ENCODE data around the gene ACTR3. TPM values are rescaled to one million over a fixed set of nuclear protein-coding genes. Genes with fewer than 3 reads are reported as not detected.

ACTR3 gene
- total and polyA plus RNA-seq, 4 donors = 34.4 to 99.6 (median 51.8) TPM

DNA sequence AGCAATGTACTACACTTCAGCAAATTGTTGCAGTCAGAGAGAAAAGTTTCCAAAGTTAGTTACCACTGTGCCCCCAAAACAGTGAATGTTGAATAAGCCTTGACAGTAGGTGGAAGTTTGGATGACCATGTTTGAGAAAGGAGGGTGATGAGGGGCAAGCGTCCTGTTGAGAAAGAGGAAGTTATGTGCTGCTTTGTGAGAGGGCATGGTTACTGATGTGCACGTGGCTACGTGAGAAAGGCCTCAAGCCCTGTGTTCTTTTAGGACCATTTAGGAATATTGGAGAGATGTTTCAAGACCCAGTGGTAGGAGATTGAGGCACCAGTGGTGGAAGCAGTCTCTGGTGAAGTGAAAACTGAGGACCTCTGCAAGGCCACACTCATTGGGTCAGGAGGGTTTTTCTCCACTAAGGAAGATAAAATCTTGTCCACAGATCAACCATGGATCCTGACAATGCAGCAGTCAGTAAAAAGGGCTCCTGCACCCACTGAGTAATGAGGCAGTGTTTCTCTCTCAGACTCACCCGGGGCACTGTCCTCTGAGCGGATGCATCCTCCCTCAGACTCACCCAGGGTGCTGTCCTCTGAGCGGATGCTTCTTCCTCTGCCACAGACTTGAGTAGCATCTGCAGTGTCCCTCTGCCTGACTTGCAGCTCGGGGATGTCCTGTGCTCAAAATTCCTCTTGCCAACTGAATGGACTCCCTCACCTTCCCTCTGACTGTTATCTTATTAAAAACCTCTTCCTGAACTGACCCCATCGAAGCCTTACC lies 34.7 kb upstream of the ACTR3 start (continued):
- TF ChIP-seq CTCF (IDR thresholded peaks at IDR 0.05; ENCODE audit: low read depth, low read length, missing input control) = no peak
- TF ChIP-seq HNF4G (IDR thresholded peaks at IDR 0.05) = no peak
- TF ChIP-seq NR2F2 (IDR thresholded peaks at IDR 0.05) = no peak

- Histone ChIP-seq H3K9ac (ENCODE audit: low read depth in 1 of 2, low read length in 2 of 2) (no peak overlapping the region), H3K27me3 (ENCODE audit: control insufficient read depth in 4 of 4, insufficient read depth in 4 of 4, low read length in 3 of 4) (no peaks in the 10 kb centered on the region), H3K9me3 (ENCODE audit: control insufficient read depth in 4 of 4, low read length in 3 of 4) (no peaks in the 10 kb centered on the region), H3K4me1 (ENCODE audit: control insufficient read depth in 4 of 4, insufficient read depth in 4 of 4, low read length in 3 of 4) (no peaks in the 10 kb centered on the region), H3K4me3 (ENCODE audit: low read depth in 1 of 3, low read length in 3 of 3) (no peak overlapping the region), H3K27ac (ENCODE audit: low read depth in 1 of 2, low read length in 2 of 2) (no peak overlapping the region), H3K36me3 (ENCODE audit: control insufficient read depth in 4 of 4, insufficient read depth in 3 of 4, low read depth in 1 of 4, low read length in 3 of 4) (no peaks in the 10 kb centered on the region)
- TF ChIP-seq, protein P1, sequence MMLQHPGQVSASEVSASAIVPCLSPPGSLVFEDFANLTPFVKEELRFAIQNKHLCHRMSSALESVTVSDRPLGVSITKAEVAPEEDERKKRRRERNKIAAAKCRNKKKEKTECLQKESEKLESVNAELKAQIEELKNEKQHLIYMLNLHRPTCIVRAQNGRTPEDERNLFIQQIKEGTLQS (IDR thresholded peaks at IDR 0.05) = no peak
- TF ChIP-seq, protein P2, sequence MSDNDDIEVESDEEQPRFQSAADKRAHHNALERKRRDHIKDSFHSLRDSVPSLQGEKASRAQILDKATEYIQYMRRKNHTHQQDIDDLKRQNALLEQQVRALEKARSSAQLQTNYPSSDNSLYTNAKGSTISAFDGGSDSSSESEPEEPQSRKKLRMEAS (IDR thresholded peaks at IDR 0.05) = no peak
- TF ChIP-seq, protein P3, sequence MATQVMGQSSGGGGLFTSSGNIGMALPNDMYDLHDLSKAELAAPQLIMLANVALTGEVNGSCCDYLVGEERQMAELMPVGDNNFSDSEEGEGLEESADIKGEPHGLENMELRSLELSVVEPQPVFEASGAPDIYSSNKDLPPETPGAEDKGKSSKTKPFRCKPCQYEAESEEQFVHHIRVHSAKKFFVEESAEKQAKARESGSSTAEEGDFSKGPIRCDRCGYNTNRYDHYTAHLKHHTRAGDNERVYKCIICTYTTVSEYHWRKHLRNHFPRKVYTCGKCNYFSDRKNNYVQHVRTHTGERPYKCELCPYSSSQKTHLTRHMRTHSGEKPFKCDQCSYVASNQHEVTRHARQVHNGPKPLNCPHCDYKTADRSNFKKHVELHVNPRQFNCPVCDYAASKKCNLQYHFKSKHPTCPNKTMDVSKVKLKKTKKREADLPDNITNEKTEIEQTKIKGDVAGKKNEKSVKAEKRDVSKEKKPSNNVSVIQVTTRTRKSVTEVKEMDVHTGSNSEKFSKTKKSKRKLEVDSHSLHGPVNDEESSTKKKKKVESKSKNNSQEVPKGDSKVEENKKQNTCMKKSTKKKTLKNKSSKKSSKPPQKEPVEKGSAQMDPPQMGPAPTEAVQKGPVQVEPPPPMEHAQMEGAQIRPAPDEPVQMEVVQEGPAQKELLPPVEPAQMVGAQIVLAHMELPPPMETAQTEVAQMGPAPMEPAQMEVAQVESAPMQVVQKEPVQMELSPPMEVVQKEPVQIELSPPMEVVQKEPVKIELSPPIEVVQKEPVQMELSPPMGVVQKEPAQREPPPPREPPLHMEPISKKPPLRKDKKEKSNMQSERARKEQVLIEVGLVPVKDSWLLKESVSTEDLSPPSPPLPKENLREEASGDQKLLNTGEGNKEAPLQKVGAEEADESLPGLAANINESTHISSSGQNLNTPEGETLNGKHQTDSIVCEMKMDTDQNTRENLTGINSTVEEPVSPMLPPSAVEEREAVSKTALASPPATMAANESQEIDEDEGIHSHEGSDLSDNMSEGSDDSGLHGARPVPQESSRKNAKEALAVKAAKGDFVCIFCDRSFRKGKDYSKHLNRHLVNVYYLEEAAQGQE (IDR thresholded peaks at IDR 0.05) = no peak
- no peak for TF ChIP-seq EGR1 (IDR thresholded peaks at IDR 0.05; ENCODE audit: low read depth in 2 of 2)
- TF ChIP-seq RXRA (IDR thresholded peaks at IDR 0.05) = no peak
- no peak for TF ChIP-seq TAF1 (conservative IDR thresholded peaks at IDR 0.05)
- no peak for TF ChIP-seq FOXA1 (IDR thresholded peaks at IDR 0.05)
- TF ChIP-seq GABPA (IDR thresholded peaks at IDR 0.05 in 1 of 2, conservative IDR thresholded peaks at IDR 0.05 in 1 of 2) = no peak
- TF ChIP-seq, protein P4, sequence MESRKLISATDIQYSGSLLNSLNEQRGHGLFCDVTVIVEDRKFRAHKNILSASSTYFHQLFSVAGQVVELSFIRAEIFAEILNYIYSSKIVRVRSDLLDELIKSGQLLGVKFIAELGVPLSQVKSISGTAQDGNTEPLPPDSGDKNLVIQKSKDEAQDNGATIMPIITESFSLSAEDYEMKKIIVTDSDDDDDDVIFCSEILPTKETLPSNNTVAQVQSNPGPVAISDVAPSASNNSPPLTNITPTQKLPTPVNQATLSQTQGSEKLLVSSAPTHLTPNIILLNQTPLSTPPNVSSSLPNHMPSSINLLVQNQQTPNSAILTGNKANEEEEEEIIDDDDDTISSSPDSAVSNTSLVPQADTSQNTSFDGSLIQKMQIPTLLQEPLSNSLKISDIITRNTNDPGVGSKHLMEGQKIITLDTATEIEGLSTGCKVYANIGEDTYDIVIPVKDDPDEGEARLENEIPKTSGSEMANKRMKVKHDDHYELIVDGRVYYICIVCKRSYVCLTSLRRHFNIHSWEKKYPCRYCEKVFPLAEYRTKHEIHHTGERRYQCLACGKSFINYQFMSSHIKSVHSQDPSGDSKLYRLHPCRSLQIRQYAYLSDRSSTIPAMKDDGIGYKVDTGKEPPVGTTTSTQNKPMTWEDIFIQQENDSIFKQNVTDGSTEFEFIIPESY (IDR thresholded peaks at IDR 0.05) = no peak
- no peak for TF ChIP-seq CTCF (IDR thresholded peaks at IDR 0.05; ENCODE audit: low read depth, low read length, missing input control)
- no peak for TF ChIP-seq JUND (IDR thresholded peaks at IDR 0.05)
- DNase-seq (ENCODE audit: low spot score) = no peak
- WGBS = 79% methylated on average over 3 of the region's 3 CpGs
Measured at GRCh38 chr2:113857464-113857863, 32.4 kb upstream of the ACTR3 start.

All from liver (tissue), 9 donors.